Colonic mucosa (tissue), 4 donors: ENCODE measurements around the gene RPL19. TPM values are rescaled to one million over a fixed set of nuclear protein-coding genes. Genes with fewer than 3 reads are reported as not detected.
"Not testable (repeated sequence)": the region's sequence is repeated elsewhere in the genome, so short reads cannot be mapped to it uniquely, and the experiment has no call there.

Experiments used
- DNase-seq: peaks from one replicate; pipeline ENCODE4 v3.0.0-alpha.2; 2020
- H3K27ac ChIP-seq: fragments of 200-600 bp; one replicate; pipeline ENCODE4 v1.8.0; 2021
- H3K27me3 ChIP-seq: fragments of 200-600 bp; one replicate; pipeline ENCODE4 v1.8.0; 2021
- H3K36me3 ChIP-seq: fragments of 200-600 bp; one replicate; pipeline ENCODE4 v1.8.0; 2021
- H3K4me1 ChIP-seq: fragments of 200-600 bp; one replicate; pipeline ENCODE4 v1.8.0; 2021; ENCODE audit warnings: mild to moderate bottlenecking
- H3K4me3 ChIP-seq: fragments of 200-600 bp; one replicate; pipeline ENCODE4 v1.8.0; 2021
- H3K9ac ChIP-seq, 2 donors: one replicate each; pipeline ENCODE4 v1.7.0; 2013; ENCODE audit warnings: control low read depth in 2 of 2, low read depth in 2 of 2, low read length in 2 of 2
- H3K9me3 ChIP-seq: fragments of 200-600 bp; one replicate; pipeline ENCODE4 v1.8.0; 2021
- CTCF ChIP-seq: fragments of 200-600 bp; IDR thresholded peaks from one replicate; pipeline ENCODE4 v1.8.0; 2022; ENCODE audit warnings: antibody characterized with exemption, mild to moderate bottlenecking
- intact Hi-C: fragments of 100-400 bp; cut with DNase I; formaldehyde crosslinking; loops from one replicate; pipeline ENCODE4 v1.14.1; 2022
- total RNA-seq, 2 donors: library from RNA; stranded (reverse); fragmentation: NEBNext Ultra II Directional in 1 of 2; extraction: Animal tissue kit (Norgen Biotek cat#: 25700) in 1 of 2; gene quantifications; one replicate each; pipeline ENCODE4 v1.2.1, GENCODE V29; 2021
- donor health status: healthy.
- donor health status: DM: no; HTN: no; CAD: no.
- donor health status: DM: no; HTN: no; CAD: no.

RPL19 gene
- total RNA-seq, 2 donors from 2014 or later = 1,557 to 1,567 TPM

GRCh38 chr17:39164675-39165143, 35.4 kb upstream of the RPL19 start:
- peaks cover 4% of the 10 kb centered on the region for H3K4me1 ChIP-seq
- no peaks in the 10 kb centered on the region for H3K9me3 ChIP-seq
- no peaks in the 10 kb centered on the region for H3K36me3 ChIP-seq
- H3K4me3 ChIP-seq = peak overlapping the region; percentile 33
- intact Hi-C loops = loop anchor here (10.0 kb wide), 1 partner anchor 70 kb away; no protein-coding TSS in a partner anchor
- peak; percentile 67 for TF ChIP-seq CTCF
- H3K27me3 ChIP-seq = no peaks in the 10 kb centered on the region
- peak; percentile 84 for DNase-seq
- H3K9ac ChIP-seq = peak overlapping the region in 1 of 2 donors; percentile 34
- no peak overlapping the region for H3K27ac ChIP-seq

- no peak overlapping the region for H3K27ac ChIP-seq
- no peak for TF ChIP-seq CTCF
These were observed 34.8 kb upstream of the RPL19 start for GRCh38 chr17:39165178-39165840.

GRCh38 chr17:39165841-39166349, 34.2 kb upstream of the RPL19 start, which contains the start of gene ARL5C:
Gene ARL5C (minus strand): TSS chr17:39166161. CDS start chr17:39165760, 401 bp downstream.
- H3K36me3 ChIP-seq = no peaks in the 10 kb centered on the region
- no peaks in the 10 kb centered on the region for H3K9me3 ChIP-seq
- no peak for DNase-seq
- H3K9ac ChIP-seq = peak within 1 kb of the TSS in 1 of 2 donors; percentile 34
- TF ChIP-seq CTCF = no peak
- peaks cover 4% of the 10 kb centered on the region for H3K4me1 ChIP-seq
- H3K27ac ChIP-seq = no peak within 1 kb of the TSS
- peak within 1 kb of the TSS; percentile 33 for H3K4me3 ChIP-seq
- H3K27me3 ChIP-seq = no peaks in the 10 kb centered on the region
- intact Hi-C loops = loop anchor here (10.0 kb wide), 1 partner anchor 69 kb away; no protein-coding TSS in a partner anchor

More at GRCh38 chr17:39165178-39165840, 34.8 kb upstream of the RPL19 start:
- Histone ChIP-seq H3K27me3 (no peaks in the 10 kb centered on the region), H3K9ac (peak overlapping the region in 1 of 2 donors; percentile 34), H3K36me3 (no peaks in the 10 kb centered on the region), H3K4me1 (peaks cover 4% of the 10 kb centered on the region), H3K9me3 (no peaks in the 10 kb centered on the region), H3K4me3 (peak overlapping the region; percentile 33)
- no peak for DNase-seq
- intact Hi-C loops = loop anchor here (10.0 kb wide), 1 partner anchor 69 kb away; no protein-coding TSS in a partner anchor

GRCh38 chr17:39166437-39167335, 33.4 kb upstream of the RPL19 start:
- Histone ChIP-seq H3K9me3 (no peaks in the 10 kb centered on the region), H3K4me3 (no peak overlapping the region), H3K27ac (no peak overlapping the region), H3K36me3 (no peaks in the 10 kb centered on the region), H3K9ac (no peak overlapping the region), H3K27me3 (no peaks in the 10 kb centered on the region), H3K4me1 (peaks cover 4% of the 10 kb centered on the region)
- DNase-seq = no peak
- no peak for TF ChIP-seq CTCF
- intact Hi-C loops = loop anchor here (10.0 kb wide), 1 partner anchor 68 kb away; no protein-coding TSS in a partner anchor

- no peak for DNase-seq
- TF ChIP-seq CTCF = no peak
These were observed 32.6 kb upstream of the RPL19 start for GRCh38 chr17:39167476-39167875.

GRCh38 chr17:39168503-39168902, 31.6 kb upstream of the RPL19 start:
- intact Hi-C loops = loop anchor here (10.0 kb wide), 1 partner anchor 66 kb away; no protein-coding TSS in a partner anchor
- DNase-seq, H3K4me1 ChIP-seq, H3K9me3 ChIP-seq, H3K9ac ChIP-seq, H3K36me3 ChIP-seq, H3K27ac ChIP-seq, H3K27me3 ChIP-seq, H3K4me3 ChIP-seq: not testable (repeated sequence)

More at GRCh38 chr17:39167476-39167875, 32.6 kb upstream of the RPL19 start:
- H3K9ac ChIP-seq = no peak overlapping the region
- no peaks in the 10 kb centered on the region for H3K9me3 ChIP-seq
- no peaks in the 10 kb centered on the region for H3K27me3 ChIP-seq
- H3K4me1 ChIP-seq = peaks cover 4% of the 10 kb centered on the region
- H3K36me3 ChIP-seq = no peaks in the 10 kb centered on the region
- H3K27ac ChIP-seq = no peak overlapping the region
- no peak overlapping the region for H3K4me3 ChIP-seq
- intact Hi-C loops = loop anchor here (10.0 kb wide), 1 partner anchor 67 kb away; no protein-coding TSS in a partner anchor
